IMR-90 (cell line): ENCODE data around the gene HGFAC.

Experiments used
- CTCF ChIP-seq: conservative IDR thresholded peaks from 2 replicates; pipeline ENCODE4 v1.5.1; 2012; ENCODE audit warnings: mild to moderate bottlenecking, low read depth, low read length, improper control_type of control experiment
- MAZ ChIP-seq: IDR thresholded peaks from 2 replicates; pipeline ENCODE4 v1.6.1; 2012; ENCODE audit warnings: low read depth, mild to moderate bottlenecking, low read length, improper control_type of control experiment, moderate library complexity, borderline replicate concordance
- USF2 ChIP-seq: fragments of 150-350 bp; IDR thresholded peaks from 2 replicates; pipeline ENCODE4 v1.6.1; 2017; ENCODE audit warnings: mild to moderate bottlenecking, antibody characterized with exemption, low read length, low read depth

- TF ChIP-seq USF2 (no peak), CTCF (no peak), MAZ (no peak)
These were observed 7.3 kb downstream of the HGFAC start for GRCh38 chr4:3449047-3449573.
